IPS-18c (cell line): ENCODE results near the gene FLNA.

ENCODE experiments used
- H3K4me3 ChIP-seq: 2 replicates; pipeline ENCODE4 v1.7.0; 2013; ENCODE audit warnings: low read depth, mild to moderate bottlenecking, low read length, moderate library complexity; ENCODE audit not compliant: insufficient read depth
- H3K9me3 ChIP-seq: one replicate; pipeline ENCODE4 v1.6.1; 2013; ENCODE audit warnings: mild to moderate bottlenecking, low read length, moderate library complexity; ENCODE audit not compliant: control insufficient read depth, insufficient read depth

The FLNA gene

DNA sequence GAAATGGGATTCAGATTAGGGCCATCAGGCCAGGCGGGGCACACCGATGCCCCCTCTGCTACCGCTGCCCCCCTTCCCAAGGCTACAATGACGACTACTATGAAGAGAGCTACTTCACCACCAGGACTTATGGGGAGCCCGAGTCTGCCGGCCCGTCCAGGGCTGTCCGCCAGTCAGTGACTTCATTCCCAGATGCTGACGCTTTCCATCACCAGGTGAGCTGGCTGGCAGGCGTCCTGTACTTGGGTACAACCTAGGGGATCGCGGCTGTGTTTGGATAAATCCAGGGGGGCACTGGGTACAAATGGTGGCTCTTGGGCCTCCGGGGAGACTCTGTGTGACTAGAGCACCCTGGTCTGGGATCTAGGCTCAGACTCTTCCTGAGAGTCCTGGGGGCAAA lies 5.7 kb upstream of the FLNA start:
- peaks cover 4% of the 10 kb centered on the region for H3K9me3 ChIP-seq
- peak overlapping the region; percentile 69 for H3K4me3 ChIP-seq

DNA sequence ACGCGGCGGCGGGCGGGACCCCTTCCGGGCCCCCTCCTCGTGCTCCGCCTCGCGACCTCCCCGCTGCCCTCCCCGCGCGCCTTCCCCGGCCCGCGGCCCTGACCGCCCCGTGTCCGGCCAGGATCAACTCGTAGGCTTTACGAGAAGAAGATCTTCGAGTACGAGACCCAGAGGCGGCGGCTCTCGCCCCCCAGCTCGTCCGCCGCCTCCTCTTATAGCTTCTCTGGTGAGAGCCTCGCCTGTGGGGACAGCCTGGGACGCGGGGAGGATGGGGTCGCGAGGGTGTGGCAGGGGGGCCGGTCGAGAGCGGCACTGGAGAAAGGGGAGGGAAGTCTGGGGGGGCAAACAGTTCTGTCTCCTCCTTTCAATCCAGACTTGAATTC lies 5.1 kb upstream of the FLNA start:
- H3K9me3 ChIP-seq = peaks cover 4% of the 10 kb centered on the region

GRCh38 chrX:154378799-154379568 lies 4.5 kb upstream of the FLNA start, which contains the start of gene EMD:
EMD (plus strand) TSS chrX:154379295; CDS start chrX:154379485, 190 bp downstream.
- H3K9me3 ChIP-seq = peaks cover 6% of the 10 kb centered on the region
- H3K4me3 ChIP-seq = peak within 1 kb of the TSS; percentile 69

More for the DNA sequence above, 5.1 kb upstream of the FLNA start:
- H3K4me3 ChIP-seq = peak overlapping the region; percentile 69

GRCh38 chrX:154378059-154378798 lies 3.8 kb upstream of the FLNA start:
- peaks cover 13% of the 10 kb centered on the region for H3K9me3 ChIP-seq
- peak overlapping the region; percentile 44 for H3K4me3 ChIP-seq

GRCh38 chrX:154376774-154377173 lies 2.3 kb upstream of the FLNA start:
- H3K9me3 ChIP-seq = peaks cover 17% of the 10 kb centered on the region
- H3K4me3 ChIP-seq = no peak overlapping the region

GRCh38 chrX:154375156-154375504 lies 696 bp upstream of the FLNA start:
- peak overlapping the region; percentile 24; the same call in 1 of the 2 replicates for H3K4me3 ChIP-seq
- H3K9me3 ChIP-seq = peaks cover 21% of the 10 kb centered on the region

- Histone ChIP-seq H3K9me3 (peaks cover 27% of the 10 kb centered on the region), H3K4me3 (peak overlapping the region; percentile 28; the same call in 1 of the 2 replicates)
Observed at GRCh38 chrX:154373340-154374306, 811 bp downstream of the FLNA start.

GRCh38 chrX:154372612-154373022 lies 1.8 kb downstream of the FLNA start:
- H3K4me3 ChIP-seq = no peak overlapping the region
- H3K9me3 ChIP-seq = peaks cover 23% of the 10 kb centered on the region

GRCh38 chrX:154371789-154372300 lies 2.6 kb downstream of the FLNA start:
- Histone ChIP-seq H3K4me3 (peak overlapping the region; percentile 44), H3K9me3 (peaks cover 26% of the 10 kb centered on the region)

DNA sequence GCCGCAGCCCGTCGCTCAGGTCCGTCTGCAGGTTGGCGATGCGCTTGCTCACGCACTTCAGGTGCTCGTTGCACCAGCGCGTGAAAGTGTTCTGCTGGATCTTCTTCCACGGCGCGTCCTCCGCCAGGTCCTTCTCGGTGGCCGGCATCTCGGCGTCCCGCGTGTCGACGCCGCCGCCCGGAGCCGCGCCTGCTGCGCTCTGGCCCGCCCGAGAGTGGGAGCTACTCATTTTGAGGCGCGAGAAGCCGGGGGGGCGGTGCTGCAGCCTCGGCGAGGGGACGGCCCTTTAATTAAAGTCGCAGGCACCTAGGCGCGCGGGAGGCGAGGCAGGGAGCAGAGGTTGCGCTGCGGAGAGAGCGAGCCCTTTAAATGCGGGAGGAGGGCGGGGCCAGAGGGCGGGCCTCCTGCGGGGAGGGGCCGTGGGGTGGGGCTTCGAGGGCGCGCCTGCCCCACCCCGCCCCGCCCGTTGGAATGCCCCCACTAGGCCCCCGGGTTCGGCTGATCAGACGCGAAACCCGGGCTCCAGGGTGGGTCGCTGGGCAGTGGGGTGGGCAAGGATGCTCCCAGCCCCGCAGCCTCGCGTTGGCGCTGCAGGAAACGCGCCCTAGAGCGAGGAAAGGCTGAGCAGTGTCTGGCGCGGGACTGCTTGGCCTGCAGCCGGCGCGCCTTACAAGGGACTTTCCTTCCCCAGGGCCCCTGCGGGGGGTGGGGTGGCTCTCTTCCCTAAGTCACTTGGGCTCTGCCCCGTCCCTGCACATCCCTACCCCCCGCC lies 3.2 kb downstream of the FLNA start:
- peaks cover 26% of the 10 kb centered on the region for H3K9me3 ChIP-seq
- H3K4me3 ChIP-seq = peak overlapping the region; percentile 76

DNA sequence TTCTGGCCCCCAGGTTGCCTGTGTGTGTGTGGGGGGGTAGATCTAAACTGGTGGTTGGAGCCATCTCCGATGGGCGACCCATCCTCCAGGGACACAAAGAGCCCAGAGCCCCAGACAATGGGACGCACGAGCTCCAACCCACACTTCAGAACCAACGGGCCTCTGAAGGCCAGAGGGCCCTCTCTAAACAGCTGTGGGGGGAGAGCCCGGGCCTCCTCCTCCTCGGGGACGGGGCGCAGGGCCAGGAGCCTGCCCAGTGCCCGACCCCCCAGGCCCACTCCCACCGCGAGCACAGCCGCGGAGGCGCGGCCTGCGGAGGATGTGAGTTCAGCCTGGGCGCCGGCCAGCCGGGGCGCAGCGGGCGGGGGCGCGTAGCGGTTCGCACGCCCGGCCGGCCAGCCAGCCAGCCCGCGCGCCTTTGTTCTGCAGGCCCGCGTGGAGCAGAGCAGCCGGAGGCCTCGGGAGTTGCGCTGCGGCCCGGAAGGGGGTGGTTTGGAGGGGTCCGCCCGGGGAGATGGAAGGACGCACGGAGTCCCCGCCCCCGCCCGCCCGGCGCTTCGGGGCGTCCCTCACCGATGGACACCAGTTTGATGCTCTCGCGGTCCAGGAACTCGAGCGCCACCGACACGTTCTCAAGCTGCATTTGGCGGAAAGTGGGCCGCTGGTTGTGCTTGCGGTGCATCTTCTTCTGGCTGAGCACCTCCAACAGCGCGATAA lies 4.0 kb downstream of the FLNA start:
- H3K4me3 ChIP-seq = peak overlapping the region; percentile 76
- H3K9me3 ChIP-seq = peaks cover 26% of the 10 kb centered on the region

- Histone ChIP-seq H3K9me3 (peaks cover 26% of the 10 kb centered on the region), H3K4me3 (peak overlapping the region; percentile 76)
Observed at GRCh38 chrX:154369449-154370299, 4.8 kb downstream of the FLNA start.

DNA sequence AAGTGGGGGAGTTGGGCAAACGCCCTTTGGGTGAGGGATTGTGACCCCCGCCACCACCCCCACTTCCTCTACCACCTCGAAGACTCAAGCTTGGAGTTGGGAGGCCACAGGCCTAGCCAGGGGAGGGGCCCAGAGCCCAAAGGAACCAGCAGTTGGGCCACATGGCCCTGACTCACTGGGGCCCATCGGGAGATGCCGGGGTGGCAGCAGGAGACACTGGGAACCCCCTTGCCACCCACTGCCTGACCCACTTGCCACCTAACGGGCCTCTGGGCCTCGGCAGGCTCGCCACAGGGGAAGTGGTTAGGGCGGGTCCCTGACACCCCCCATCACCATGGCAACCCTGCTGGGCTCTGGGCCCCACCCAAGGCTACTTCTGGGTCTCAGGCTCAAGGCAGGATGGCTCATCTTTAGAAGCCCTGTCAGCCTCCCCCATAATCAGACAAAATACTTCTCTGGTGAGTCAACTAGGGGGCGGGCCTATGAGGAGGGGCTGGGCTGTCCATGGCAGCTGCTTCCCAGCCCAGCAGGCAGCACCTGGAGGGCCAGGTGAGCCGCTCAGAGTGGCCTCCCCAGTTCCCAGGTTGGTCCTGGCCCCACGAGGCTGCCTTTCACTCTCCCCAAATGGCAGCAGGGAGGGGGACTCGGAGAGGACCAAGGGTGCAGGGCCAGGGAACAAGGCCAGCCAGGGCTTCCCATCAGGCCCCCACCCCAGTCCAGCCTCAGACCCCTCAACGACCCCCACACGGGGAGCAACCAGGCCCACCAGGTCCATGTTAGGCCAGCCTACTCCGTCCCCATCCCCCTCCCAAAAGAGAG lies 5.6 kb downstream of the FLNA start:
- H3K9me3 ChIP-seq = peaks cover 31% of the 10 kb centered on the region
- peak overlapping the region; percentile 55 for H3K4me3 ChIP-seq
